Activated CD4-positive, alpha-beta memory T cell treated with anti-CD3 and anti-CD28 coated beads, Interleukin-2, amount 10 ng/mL, durations not matched to agents 7 days and 5 days (primary cell): Measurements from ENCODE around the gene CELSR2. TPM values are rescaled to one million over a fixed set of nuclear protein-coding genes. Genes with fewer than 3 reads are reported as not detected.

Experiments
- CTCF ChIA-PET: fragments of 350-600 bp; sonication (Branson Sonifier 250); formaldehyde crosslinking; loops from one replicate; lab custom pipeline; 2021; ENCODE audit warnings: antibody characterized with exemption, inconsistent platforms; lab: Charles Lee
- POLR2A ChIA-PET: fragments of 350-600 bp; sonication (Branson Sonifier 250); formaldehyde crosslinking; loops from one replicate; lab custom pipeline; 2021; ENCODE audit warnings: antibody characterized with exemption; lab: Charles Lee
- DNase-seq: peaks from one replicate; pipeline ENCODE4 v3.0.0-alpha.2; 2020
- H3K27ac Mint-ChIP-seq: one replicate; pipeline ENCODE4 v1.8.0; 2021; ENCODE audit warnings: mild to moderate bottlenecking, mixed read lengths
- H3K27me3 Mint-ChIP-seq: one replicate; pipeline ENCODE4 v1.8.0; 2021; ENCODE audit warnings: mixed read lengths
- H3K36me3 Mint-ChIP-seq: one replicate; pipeline ENCODE4 v1.8.0; 2021; ENCODE audit warnings: low read depth, mixed read lengths
- H3K4me1 Mint-ChIP-seq: one replicate; pipeline ENCODE4 v1.8.0; 2021; ENCODE audit warnings: mixed read lengths
- H3K4me3 Mint-ChIP-seq: one replicate; pipeline ENCODE4 v1.8.0; 2021; ENCODE audit warnings: mild to moderate bottlenecking, mixed read lengths
- H3K9me3 Mint-ChIP-seq: one replicate; pipeline ENCODE4 v1.8.0; 2021; ENCODE audit warnings: mixed read lengths
- total RNA-seq, 2 experiments: library from RNA; stranded (reverse); gene quantifications; one replicate each; pipeline ENCODE4 v1.2.3, GENCODE V29; 2021

Gene CELSR2
- total RNA-seq, 2 experiments from 2014 or later, result 2.0 to 2.2 TPM

DNA sequence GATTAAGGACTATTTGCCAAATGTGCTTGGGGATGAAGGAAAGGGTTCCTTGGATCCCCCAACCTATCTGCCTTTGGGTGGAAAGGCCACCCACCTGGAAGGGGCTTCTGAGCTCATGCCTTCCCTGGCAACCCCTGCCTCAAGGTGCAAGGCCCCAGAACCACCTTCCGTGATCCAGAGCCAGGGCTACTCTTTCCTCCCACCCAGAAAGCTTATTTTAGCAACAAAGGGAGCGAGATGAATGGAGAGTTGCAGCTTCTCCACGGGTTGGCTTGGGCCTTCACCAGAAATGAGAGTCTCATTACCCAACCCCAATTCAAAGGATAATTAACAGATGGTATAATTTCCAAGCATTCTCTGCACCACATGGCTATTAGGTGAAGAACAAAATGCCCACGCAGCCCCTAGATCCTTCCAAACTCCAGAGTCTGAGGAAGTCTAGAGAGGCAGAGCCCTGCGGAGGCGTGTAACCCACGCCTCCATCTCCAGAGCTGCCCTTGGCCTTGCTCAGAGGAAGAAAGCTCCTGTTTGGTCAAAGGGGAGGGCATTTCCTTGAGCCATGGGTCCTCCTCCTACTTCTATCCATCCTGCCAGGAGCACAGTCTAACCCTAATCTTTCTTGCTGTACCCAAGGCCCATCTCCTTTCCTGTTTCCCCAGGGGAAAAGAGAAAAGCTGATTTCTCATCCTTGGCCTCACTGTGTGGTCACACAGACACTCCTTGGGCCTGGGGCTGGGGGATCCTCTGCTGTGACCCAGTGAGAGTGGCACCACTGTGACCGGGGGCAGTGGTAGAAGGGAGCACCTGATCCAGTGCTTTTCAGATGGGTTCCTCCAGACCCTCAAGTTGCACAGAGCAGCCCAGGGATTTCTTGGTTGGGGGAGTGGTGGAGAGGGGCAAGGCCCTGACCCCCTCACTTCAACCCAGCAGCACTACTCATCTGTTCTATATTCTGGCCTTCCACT is 1.7 kb upstream of the CELSR2 start:
- Mint-ChIP-seq H3K4me1 (peaks cover 6% of the 10 kb centered on the region), H3K9me3 (no peaks in the 10 kb centered on the region), H3K4me3 (no peak overlapping the region), H3K27me3 (peaks cover 28% of the 10 kb centered on the region), H3K36me3 (no peaks in the 10 kb centered on the region), H3K27ac (no peak overlapping the region)
- DNase-seq, result no peak
- ChIA-PET POLR2A (interaction anchor here (0.6 kb wide), 1 partner anchor 17 kb away, joined by 3 read pairs; no protein-coding TSS in a partner anchor), CTCF (interaction anchor here (0.7 to 2.4 kb wide), 5 partner anchors 9 to 151 kb away, joined by 3 to 5 read pairs (median 3); partner anchors contain the start of gene PSRC1)

DNA sequence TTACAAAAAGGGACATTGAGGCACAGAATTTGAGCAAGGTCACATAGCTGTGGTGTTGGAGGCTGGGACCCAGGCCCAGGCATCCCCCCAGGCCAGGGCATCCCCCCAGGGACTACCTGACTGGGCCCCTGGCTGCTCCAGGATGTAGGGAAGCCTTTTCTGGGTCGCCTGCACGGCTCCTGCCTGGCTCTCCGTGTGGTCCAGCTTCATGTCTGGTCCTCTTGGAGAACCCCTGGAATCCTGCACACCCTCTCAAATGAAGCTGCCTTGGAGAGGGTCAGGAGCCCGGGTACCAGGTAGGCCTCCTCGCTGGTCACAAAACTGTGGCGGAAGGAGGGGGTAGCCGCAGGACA is 919 bp upstream of the CELSR2 start:
- Mint-ChIP-seq H3K9me3 (no peaks in the 10 kb centered on the region), H3K36me3 (no peaks in the 10 kb centered on the region), H3K4me3 (no peak overlapping the region), H3K4me1 (peaks cover 6% of the 10 kb centered on the region), H3K27ac (no peak overlapping the region), H3K27me3 (peaks cover 25% of the 10 kb centered on the region)
- DNase-seq, result no peak
- ChIA-PET CTCF (interaction anchor here (1.1 to 2.4 kb wide), 3 partner anchors 30 to 153 kb away, joined by 3 to 5 read pairs (median 4); partner anchors contain the start of gene PSRC1), POLR2A (interaction anchor here (1.5 to 2.2 kb wide), 2 partner anchors 235 to 300 kb away, joined by 5 to 7 read pairs; partner anchors contain the start of genes ATXN7L2 and GNAI3)

DNA sequence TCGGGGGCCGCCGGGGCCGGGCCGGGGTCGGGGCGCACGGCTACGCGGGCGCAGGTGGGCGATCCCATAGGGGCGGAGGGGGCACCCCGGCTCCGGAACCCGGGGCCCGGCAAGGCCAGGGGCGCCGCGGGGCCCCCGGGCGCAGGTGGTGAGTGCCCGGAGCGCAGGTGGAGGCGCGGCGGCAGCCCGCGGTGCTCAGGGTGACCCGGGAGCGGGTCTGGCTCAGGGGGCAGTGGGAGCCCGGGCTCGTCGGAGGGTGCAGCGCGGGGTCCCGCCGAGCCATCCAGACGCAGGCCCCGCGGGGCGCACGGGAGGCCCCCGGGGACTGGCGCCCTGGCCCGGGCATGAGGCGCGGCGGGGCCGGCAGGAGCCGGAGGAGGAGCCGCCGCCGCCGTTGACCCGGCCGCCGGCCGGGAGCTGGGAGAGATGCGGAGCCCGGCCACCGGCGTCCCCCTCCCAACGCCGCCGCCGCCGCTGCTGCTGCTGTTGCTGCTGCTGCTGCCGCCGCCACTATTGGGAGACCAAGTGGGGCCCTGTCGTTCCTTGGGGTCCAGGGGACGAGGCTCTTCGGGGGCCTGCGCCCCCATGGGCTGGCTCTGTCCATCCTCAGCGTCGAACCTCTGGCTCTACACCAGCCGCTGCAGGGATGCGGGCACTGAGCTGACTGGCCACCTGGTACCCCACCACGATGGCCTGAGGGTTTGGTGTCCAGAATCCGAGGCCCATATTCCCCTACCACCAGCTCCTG is 489 bp downstream of the CELSR2 start:
- ChIA-PET POLR2A (interaction anchor here (1.3 to 2.2 kb wide), 5 partner anchors 11 to 298 kb away, joined by 3 to 7 read pairs (median 4); partner anchors contain the start of genes ATXN7L2 and GNAI3), CTCF (interaction anchor here (1.0 to 1.4 kb wide), 2 partner anchors 10 to 152 kb away, joined by 4 read pairs; no protein-coding TSS in a partner anchor)
- H3K27me3 Mint-ChIP-seq, result peaks cover 23% of the 10 kb centered on the region
- H3K9me3 Mint-ChIP-seq, result no peaks in the 10 kb centered on the region
- peaks cover 6% of the 10 kb centered on the region for H3K4me1 Mint-ChIP-seq
- H3K36me3 Mint-ChIP-seq, result no peaks in the 10 kb centered on the region
- no peak for DNase-seq
- H3K4me3 Mint-ChIP-seq, result peak overlapping the region; percentile 37
- no peak overlapping the region for H3K27ac Mint-ChIP-seq

DNA sequence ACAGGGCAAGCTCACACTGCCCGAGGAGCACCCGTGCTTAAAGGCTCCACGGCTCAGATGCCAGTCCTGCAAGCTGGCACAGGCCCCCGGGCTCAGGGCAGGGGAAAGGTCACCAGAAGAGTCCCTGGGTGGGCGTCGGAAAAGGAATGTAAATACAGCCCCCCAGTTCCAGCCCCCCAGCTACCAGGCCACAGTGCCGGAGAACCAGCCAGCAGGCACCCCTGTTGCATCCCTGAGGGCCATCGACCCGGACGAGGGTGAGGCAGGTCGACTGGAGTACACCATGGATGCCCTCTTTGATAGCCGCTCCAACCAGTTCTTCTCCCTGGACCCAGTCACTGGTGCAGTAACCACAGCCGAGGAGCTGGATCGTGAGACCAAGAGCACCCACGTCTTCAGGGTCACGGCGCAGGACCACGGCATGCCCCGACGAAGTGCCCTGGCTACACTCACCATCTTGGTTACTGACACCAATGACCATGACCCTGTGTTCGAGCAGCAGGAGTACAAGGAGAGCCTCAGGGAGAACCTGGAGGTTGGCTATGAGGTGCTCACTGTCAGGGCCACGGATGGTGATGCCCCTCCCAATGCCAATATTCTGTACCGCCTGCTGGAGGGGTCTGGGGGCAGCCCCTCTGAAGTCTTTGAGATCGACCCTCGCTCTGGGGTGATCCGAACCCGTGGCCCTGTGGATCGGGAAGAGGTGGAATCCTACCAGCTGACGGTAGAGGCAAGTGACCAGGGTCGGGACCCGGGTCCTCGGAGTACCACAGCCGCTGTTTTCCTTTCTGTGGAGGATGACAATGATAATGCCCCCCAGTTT is 1.3 kb downstream of the CELSR2 start:
- POLR2A ChIA-PET, result interaction anchor here (1.4 to 2.2 kb wide), 3 partner anchors 36 to 233 kb away, joined by 3 to 5 read pairs (median 4); partner anchors contain the start of gene ATXN7L2
- H3K36me3 Mint-ChIP-seq, result no peaks in the 10 kb centered on the region
- peaks cover 23% of the 10 kb centered on the region for H3K27me3 Mint-ChIP-seq
- H3K9me3 Mint-ChIP-seq, result no peaks in the 10 kb centered on the region
- CTCF ChIA-PET, result interaction anchor here (1.0 kb wide), 1 partner anchor 11 kb away, joined by 4 read pairs; no protein-coding TSS in a partner anchor
- H3K4me3 Mint-ChIP-seq, result peak overlapping the region; percentile 63
- H3K27ac Mint-ChIP-seq, result no peak overlapping the region
- peaks cover 6% of the 10 kb centered on the region for H3K4me1 Mint-ChIP-seq
- DNase-seq, result no peak

DNA sequence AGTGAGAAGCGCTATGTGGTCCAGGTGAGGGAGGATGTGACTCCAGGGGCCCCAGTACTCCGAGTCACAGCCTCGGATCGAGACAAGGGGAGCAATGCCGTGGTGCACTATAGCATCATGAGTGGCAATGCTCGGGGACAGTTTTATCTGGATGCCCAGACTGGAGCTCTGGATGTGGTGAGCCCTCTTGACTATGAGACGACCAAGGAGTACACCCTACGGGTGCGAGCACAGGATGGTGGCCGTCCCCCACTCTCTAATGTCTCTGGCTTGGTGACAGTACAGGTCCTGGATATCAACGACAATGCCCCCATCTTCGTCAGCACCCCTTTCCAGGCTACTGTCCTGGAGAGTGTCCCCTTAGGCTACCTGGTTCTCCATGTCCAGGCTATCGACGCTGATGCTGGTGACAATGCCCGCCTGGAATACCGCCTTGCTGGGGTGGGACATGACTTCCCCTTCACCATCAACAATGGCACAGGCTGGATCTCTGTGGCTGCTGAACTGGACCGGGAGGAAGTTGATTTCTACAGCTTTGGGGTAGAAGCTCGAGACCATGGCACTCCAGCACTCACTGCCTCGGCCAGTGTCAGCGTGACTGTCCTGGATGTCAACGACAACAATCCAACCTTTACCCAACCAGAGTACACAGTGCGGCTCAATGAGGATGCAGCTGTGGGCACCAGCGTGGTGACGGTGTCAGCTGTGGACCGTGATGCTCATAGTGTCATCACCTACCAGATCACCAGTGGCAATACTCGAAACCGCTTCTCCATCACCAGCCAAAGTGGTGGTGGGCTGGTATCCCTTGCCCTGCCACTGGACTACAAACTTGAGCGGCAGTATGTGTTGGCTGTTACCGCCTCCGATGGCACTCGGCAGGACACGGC is 2.2 kb downstream of the CELSR2 start:
- DNase-seq, result no peak
- POLR2A ChIA-PET, result interaction anchor here (1.4 to 1.5 kb wide), 2 partner anchors 37 to 137 kb away, joined by 3 to 4 read pairs; no protein-coding TSS in a partner anchor
- peaks cover 25% of the 10 kb centered on the region for H3K27me3 Mint-ChIP-seq
- H3K4me3 Mint-ChIP-seq, result peak overlapping the region; percentile 4
- no peaks in the 10 kb centered on the region for H3K36me3 Mint-ChIP-seq
- peaks cover 6% of the 10 kb centered on the region for H3K4me1 Mint-ChIP-seq
- no peaks in the 10 kb centered on the region for H3K9me3 Mint-ChIP-seq
- CTCF ChIA-PET, result interaction anchor here (0.6 kb wide), 1 partner anchor 101 kb away, joined by 3 read pairs; no protein-coding TSS in a partner anchor
- no peak overlapping the region for H3K27ac Mint-ChIP-seq

DNA sequence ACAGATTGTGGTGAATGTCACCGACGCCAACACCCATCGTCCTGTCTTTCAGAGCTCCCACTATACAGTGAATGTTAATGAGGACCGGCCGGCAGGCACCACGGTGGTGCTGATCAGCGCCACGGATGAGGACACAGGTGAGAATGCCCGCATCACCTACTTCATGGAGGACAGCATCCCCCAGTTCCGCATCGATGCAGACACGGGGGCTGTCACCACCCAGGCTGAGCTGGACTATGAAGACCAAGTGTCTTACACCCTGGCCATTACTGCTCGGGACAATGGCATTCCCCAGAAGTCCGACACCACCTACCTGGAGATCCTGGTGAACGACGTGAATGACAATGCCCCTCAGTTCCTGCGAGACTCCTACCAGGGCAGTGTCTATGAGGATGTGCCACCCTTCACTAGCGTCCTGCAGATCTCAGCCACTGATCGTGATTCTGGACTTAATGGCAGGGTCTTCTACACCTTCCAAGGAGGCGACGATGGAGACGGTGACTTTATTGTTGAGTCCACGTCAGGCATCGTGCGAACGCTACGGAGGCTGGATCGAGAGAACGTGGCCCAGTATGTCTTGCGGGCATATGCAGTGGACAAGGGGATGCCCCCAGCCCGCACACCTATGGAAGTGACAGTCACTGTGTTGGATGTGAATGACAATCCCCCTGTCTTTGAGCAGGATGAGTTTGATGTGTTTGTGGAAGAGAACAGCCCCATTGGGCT is 3.0 kb downstream of the CELSR2 start:
- Mint-ChIP-seq H3K4me1 (peaks cover 6% of the 10 kb centered on the region), H3K4me3 (no peak overlapping the region), H3K9me3 (no peaks in the 10 kb centered on the region), H3K27me3 (peaks cover 22% of the 10 kb centered on the region), H3K36me3 (no peaks in the 10 kb centered on the region), H3K27ac (no peak overlapping the region)
- POLR2A ChIA-PET, result no interaction called here
- no peak for DNase-seq
- CTCF ChIA-PET, result no interaction called here

DNA sequence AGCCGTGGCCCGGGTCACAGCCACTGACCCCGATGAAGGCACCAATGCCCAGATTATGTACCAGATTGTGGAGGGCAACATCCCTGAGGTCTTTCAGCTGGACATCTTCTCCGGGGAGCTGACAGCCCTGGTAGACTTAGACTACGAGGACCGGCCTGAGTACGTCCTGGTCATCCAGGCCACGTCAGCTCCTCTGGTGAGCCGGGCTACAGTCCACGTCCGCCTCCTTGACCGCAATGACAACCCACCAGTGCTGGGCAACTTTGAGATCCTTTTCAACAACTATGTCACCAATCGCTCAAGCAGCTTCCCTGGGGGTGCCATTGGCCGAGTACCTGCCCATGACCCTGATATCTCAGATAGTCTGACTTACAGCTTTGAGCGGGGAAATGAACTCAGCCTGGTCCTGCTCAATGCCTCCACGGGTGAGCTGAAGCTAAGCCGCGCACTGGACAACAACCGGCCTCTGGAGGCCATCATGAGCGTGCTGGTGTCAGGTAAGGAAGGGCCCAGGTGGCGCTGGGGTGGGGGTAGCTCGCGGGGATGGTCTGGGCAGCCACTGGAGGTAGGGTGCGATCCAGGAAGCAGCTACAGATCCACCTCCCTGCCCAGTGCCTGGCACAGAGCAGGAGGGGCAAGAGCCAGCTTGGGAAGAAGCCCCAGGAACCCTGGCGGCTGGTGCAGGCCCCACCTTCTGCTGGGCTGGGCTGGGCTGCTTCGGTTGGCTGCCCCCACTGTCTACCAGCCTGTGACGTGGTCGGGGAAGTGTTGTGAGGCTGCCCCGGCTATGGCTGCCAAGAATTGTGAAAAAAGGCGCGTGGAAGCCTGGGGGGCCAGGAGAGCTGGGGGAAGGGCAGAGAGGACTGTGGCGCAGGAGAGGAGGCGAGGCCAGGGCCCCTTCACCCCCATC is 3.8 kb downstream of the CELSR2 start:
- Mint-ChIP-seq H3K4me3 (no peak overlapping the region), H3K9me3 (no peaks in the 10 kb centered on the region), H3K36me3 (no peaks in the 10 kb centered on the region), H3K4me1 (peaks cover 6% of the 10 kb centered on the region), H3K27ac (no peak overlapping the region), H3K27me3 (peaks cover 20% of the 10 kb centered on the region)
- no peak for DNase-seq
- POLR2A ChIA-PET, result interaction anchor here (1.2 kb wide), 1 partner anchor 173 kb away, joined by 3 read pairs; the partner anchor contains the start of gene PSMA5
- CTCF ChIA-PET, result interaction anchor here (0.9 to 1.7 kb wide), 3 partner anchors 11 to 279 kb away, joined by 4 read pairs; no protein-coding TSS in a partner anchor

DNA sequence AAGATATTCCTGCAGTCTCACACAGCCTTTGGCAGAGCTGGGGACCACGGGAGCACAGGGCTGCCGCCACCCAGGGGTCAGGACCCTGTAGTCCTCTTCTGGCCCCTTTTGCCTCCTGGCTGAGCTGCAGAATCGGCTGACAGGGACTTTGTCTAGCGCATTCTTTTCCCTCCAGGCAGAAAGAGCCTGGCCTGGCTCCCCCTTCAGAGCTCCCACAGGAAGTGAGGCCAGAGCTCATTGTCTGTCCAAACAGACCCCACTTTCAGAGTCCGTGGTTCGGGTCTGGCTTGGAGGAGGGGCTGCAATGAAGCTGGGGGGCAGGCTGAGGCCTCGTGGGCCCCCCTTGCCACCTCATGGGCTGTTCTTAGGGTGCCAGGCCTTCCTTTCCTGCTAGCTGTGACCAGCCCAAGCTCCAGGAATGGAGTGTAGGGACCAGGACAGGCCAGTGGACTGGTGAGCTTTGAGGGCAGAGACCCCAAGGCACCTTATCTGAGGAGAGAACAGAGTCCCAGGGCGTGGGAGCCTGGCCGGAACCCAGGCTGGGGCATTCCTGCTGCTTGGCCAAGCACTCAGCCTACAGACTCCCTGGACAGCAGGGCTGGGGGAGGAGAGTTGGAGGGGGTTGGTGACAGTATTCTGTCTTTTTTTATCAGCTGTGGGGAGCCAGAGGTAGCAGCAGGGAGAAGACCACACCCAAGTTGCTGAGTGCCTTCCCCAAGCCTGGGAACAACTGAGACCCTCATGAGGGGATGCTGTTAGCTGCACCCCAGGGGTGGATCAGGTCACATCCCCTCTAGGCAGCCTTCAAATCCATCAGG is 4.7 kb downstream of the CELSR2 start:
- H3K27ac Mint-ChIP-seq, result no peak overlapping the region
- no peak overlapping the region for H3K4me3 Mint-ChIP-seq
- no peaks in the 10 kb centered on the region for H3K36me3 Mint-ChIP-seq
- H3K4me1 Mint-ChIP-seq, result peaks cover 5% of the 10 kb centered on the region
- H3K9me3 Mint-ChIP-seq, result no peaks in the 10 kb centered on the region
- H3K27me3 Mint-ChIP-seq, result peaks cover 19% of the 10 kb centered on the region
- CTCF ChIA-PET, result interaction anchor here (0.9 to 1.7 kb wide), 3 partner anchors 10 to 278 kb away, joined by 4 read pairs; no protein-coding TSS in a partner anchor
- no peak for DNase-seq
- POLR2A ChIA-PET, result interaction anchor here (1.0 to 1.2 kb wide), 2 partner anchors 144 to 172 kb away, joined by 3 read pairs; partner anchors contain the start of genes PSMA5 and SORT1

DNA sequence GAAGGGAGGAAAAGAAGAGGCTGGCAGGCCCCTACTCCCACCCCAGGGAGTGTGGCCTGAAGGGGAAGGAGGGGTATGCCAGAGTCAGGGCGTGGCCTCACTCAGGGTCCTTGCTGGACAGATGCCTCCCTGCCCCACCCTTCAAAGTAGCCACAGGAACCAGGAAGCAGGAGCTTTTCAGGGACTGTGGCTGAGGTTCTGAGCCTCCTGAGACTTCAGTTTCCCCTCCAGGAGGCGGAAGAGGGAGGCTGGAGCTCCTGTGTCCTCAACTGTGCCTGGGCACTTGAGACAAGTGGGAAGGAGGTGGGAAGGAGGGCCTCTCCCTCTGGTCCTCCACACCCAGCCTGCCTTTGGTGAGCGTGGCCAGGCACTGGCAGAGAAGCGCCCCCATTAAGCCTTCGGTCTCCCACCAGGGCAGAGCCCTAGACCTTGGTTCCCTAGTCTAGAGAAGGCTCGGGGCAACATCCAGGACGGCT is 5.3 kb downstream of the CELSR2 start:
- no peak overlapping the region for H3K4me3 Mint-ChIP-seq
- H3K9me3 Mint-ChIP-seq, result no peaks in the 10 kb centered on the region
- peaks cover 2% of the 10 kb centered on the region for H3K4me1 Mint-ChIP-seq
- H3K36me3 Mint-ChIP-seq, result no peaks in the 10 kb centered on the region
- ChIA-PET CTCF (interaction anchor here (1.7 kb wide), 1 partner anchor 53 kb away, joined by 4 read pairs; no protein-coding TSS in a partner anchor), POLR2A (interaction anchor here (1.0 to 1.2 kb wide), 2 partner anchors 143 to 171 kb away, joined by 3 read pairs; partner anchors contain the start of genes PSMA5 and SORT1)
- H3K27me3 Mint-ChIP-seq, result peaks cover 16% of the 10 kb centered on the region
- no peak for DNase-seq
- H3K27ac Mint-ChIP-seq, result no peak overlapping the region
